Activated T-helper 1 cell treated with anti-CD3 and anti-CD28 coated beads, Interleukin-2, amount 50 U/mL, for 16 hours (primary cell): Measurements from ENCODE around the gene PID1.
"Not testable (repeated sequence)": the region's sequence is repeated elsewhere in the genome, so short reads cannot be mapped to it uniquely, and the experiment has no call there.

Experiments
- DNase-seq, 2 donors: peaks; one replicate each; pipeline ENCODE4 v3.0.0-alpha.2; 2020; ENCODE audit warnings: low read depth in 1 of 2, low spot score in 1 of 2

Gene PID1

GRCh38 chr2:229218329-229218921 lies 52.7 kb downstream of the PID1 start:
- DNase-seq = no peak

GRCh38 chr2:229212241-229212640 lies 58.8 kb downstream of the PID1 start:
- DNase-seq = no peak

- DNase-seq = no peak
Measured at GRCh38 chr2:229210641-229211040, 60.4 kb downstream of the PID1 start.

- no peak for DNase-seq
Measured at GRCh38 chr2:229206548-229206947, 64.5 kb downstream of the PID1 start.

- DNase-seq = no peak
Measured at GRCh38 chr2:229205704-229206103, 65.4 kb downstream of the PID1 start.

- no peak for DNase-seq
Measured at GRCh38 chr2:229202646-229203045, 68.4 kb downstream of the PID1 start.

- DNase-seq = no peak
Measured at GRCh38 chr2:229201521-229201920, 69.6 kb downstream of the PID1 start.

- DNase-seq = no peak
Measured at GRCh38 chr2:229199267-229199666, 71.8 kb downstream of the PID1 start.

GRCh38 chr2:229196448-229196847 lies 74.6 kb downstream of the PID1 start:
- DNase-seq = no peak

GRCh38 chr2:229195346-229195947 lies 75.6 kb downstream of the PID1 start:
- DNase-seq = no peak

GRCh38 chr2:229193281-229193680 lies 77.8 kb downstream of the PID1 start:
- no peak for DNase-seq

- no peak for DNase-seq
Measured at GRCh38 chr2:229191413-229191812, 79.7 kb downstream of the PID1 start.

GRCh38 chr2:229187123-229187522 lies 84.0 kb downstream of the PID1 start:
- not testable (repeated sequence) for DNase-seq

- DNase-seq = no peak
Measured at GRCh38 chr2:229181641-229182040, 89.4 kb downstream of the PID1 start.

- DNase-seq = no peak
Measured at GRCh38 chr2:229180658-229181057, 90.4 kb downstream of the PID1 start.

- no peak for DNase-seq
Measured at GRCh38 chr2:229179628-229180027, 91.5 kb downstream of the PID1 start.

GRCh38 chr2:229178706-229179105 lies 92.4 kb downstream of the PID1 start:
- no peak for DNase-seq

GRCh38 chr2:229178117-229178516 lies 93.0 kb downstream of the PID1 start:
- no peak for DNase-seq

- no peak for DNase-seq
Measured at GRCh38 chr2:229176136-229176535, 95.0 kb downstream of the PID1 start.

GRCh38 chr2:229175497-229175863 lies 95.6 kb downstream of the PID1 start:
- no peak for DNase-seq

GRCh38 chr2:229174794-229175496 lies 96.1 kb downstream of the PID1 start:
- DNase-seq = no peak

- no peak for DNase-seq
Measured at GRCh38 chr2:229173825-229174359, 97.2 kb downstream of the PID1 start.
